ENCODE measurements around the gene TNFAIP8L3.

DNA sequence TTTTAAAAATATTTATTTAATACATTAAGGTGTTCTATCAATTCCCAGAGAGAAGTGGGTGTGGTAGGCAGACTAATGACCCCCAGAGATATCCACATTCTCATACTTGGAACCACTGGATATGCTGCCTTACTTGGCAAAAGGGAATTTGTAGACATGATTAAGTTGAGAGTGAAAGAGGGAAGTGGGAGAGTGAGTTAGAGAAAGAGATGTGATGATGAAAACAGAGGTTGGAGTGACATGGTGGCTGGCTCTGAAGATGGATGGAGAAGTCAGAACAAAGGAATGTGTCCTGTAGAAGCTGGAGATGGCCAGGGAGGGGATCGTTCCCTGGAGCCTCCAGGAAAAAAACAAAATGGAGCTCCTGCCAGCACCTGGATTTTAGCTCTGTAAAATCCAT, 32.0 kb downstream of the TNFAIP8L3 start:
- TF ChIP-seq CTCF (IDR thresholded peaks at IDR 0.05 in 8 of 11, conservative IDR thresholded peaks at IDR 0.05 in 3 of 11) (no peak), POLR2A (IDR thresholded peaks at IDR 0.05) (no peak), POLR2AphosphoS5 (IDR thresholded peaks at IDR 0.05) (no peak)
